OCI-LY7 (cell line): ENCODE results near the gene CDC37L1. TPM values are rescaled to one million over a fixed set of nuclear protein-coding genes. Genes with fewer than 3 reads are reported as not detected.

Experiments used
- BruUV-seq: library from RNA; stranded (reverse); fragments of 400-500 nt; replicated peaks from 2 replicates; lab custom pipeline; 2021; lab: Mats Ljungman, UMichigan
- CTCF ChIA-PET: fragments of 300-600 bp; sonication (Branson Sonifier 250); formaldehyde crosslinking; loops from one replicate; lab custom pipeline; 2022; ENCODE audit warnings: antibody characterized with exemption; ENCODE audit not compliant: unreplicated experiment; lab: Charles Lee
- POLR2A ChIA-PET: fragments of 300-600 bp; sonication (Branson Sonifier 250); formaldehyde crosslinking; loops from one replicate; lab custom pipeline; 2022; ENCODE audit warnings: antibody characterized with exemption; lab: Charles Lee
- DNase-seq: peaks from one replicate; pipeline ENCODE4 v3.0.0-alpha.2; 2015; ENCODE audit warnings: low spot score
- H2AFZ ChIP-seq: fragments of 200-600 bp; sonication (generic), shearing (Covaris generic); 2 replicates; pipeline ENCODE4 v1.6.1; 2014; ENCODE audit warnings: mild to moderate bottlenecking, antibody characterized with exemption, low read length, moderate library complexity
- H3K27ac ChIP-seq: fragments of 200-600 bp; sonication (generic); 2 replicates; pipeline ENCODE4 v1.5.1; 2014; ENCODE audit warnings: mixed run types, low read depth, mild to moderate bottlenecking, moderate library complexity, low read length, inconsistent platforms; ENCODE audit not compliant: poor library complexity, severe bottlenecking
- H3K36me3 ChIP-seq: fragments of 200-600 bp; sonication (generic); 2 replicates; pipeline ENCODE4 v1.6.1; 2014; ENCODE audit warnings: mild to moderate bottlenecking, antibody characterized with exemption, low read length, moderate library complexity, mixed read lengths; ENCODE audit not compliant: insufficient read depth
- H3K4me1 ChIP-seq: fragments of 200-600 bp; sonication (generic); 2 replicates; pipeline ENCODE4 v1.5.1; 2014; ENCODE audit warnings: mild to moderate bottlenecking, low read length; ENCODE audit not compliant: insufficient read depth, poor library complexity, severe bottlenecking
- H3K4me2 ChIP-seq: fragments of 200-600 bp; sonication (generic); 2 replicates; pipeline ENCODE4 v1.6.1; 2014; ENCODE audit warnings: mild to moderate bottlenecking, low read length
- H3K4me3 ChIP-seq: fragments of 200-600 bp; sonication (generic); 2 replicates; pipeline ENCODE4 v1.5.1; 2014; ENCODE audit warnings: mild to moderate bottlenecking, low read depth, low read length; ENCODE audit not compliant: poor library complexity, severe bottlenecking
- H3K79me2 ChIP-seq: fragments of 200-600 bp; sonication (generic); 2 replicates; pipeline ENCODE4 v1.6.1; 2016; ENCODE audit warnings: low read depth, mild to moderate bottlenecking, low read length, moderate library complexity, mixed read lengths; ENCODE audit not compliant: insufficient read depth
- H3K9me2 ChIP-seq: fragments of 200-600 bp; sonication (generic); 2 replicates; pipeline ENCODE4 v1.6.1; 2016; ENCODE audit warnings: mild to moderate bottlenecking, low read length, mixed read lengths; ENCODE audit not compliant: insufficient read depth
- H3K9me3 ChIP-seq: fragments of 200-600 bp; sonication (generic); 2 replicates; pipeline ENCODE4 v1.6.1; 2014; ENCODE audit warnings: mild to moderate bottlenecking, mixed run types, low read length, mixed read lengths
- H4K20me1 ChIP-seq: fragments of 200-600 bp; sonication (generic); 2 replicates; pipeline ENCODE4 v1.6.1; 2014; ENCODE audit warnings: mild to moderate bottlenecking, antibody characterized with exemption, low read length, moderate library complexity, mixed read lengths; ENCODE audit not compliant: insufficient read depth
- CTCF ChIP-seq: fragments of 200-600 bp; sonication (generic); conservative IDR thresholded peaks from 2 replicates; pipeline ENCODE4 v1.5.1; 2014; ENCODE audit warnings: mild to moderate bottlenecking, antibody characterized with exemption, low read length, moderate library complexity, mixed read lengths
- EZH2phosphoT487 ChIP-seq: fragments of 200-600 bp; sonication (generic); IDR thresholded peaks from 2 replicates; pipeline ENCODE4 v1.6.1; 2018; ENCODE audit warnings: low read depth, borderline replicate concordance, mild to moderate bottlenecking, mixed run types, antibody characterized with exemption, low read length, moderate library complexity, mixed read lengths
- intact Hi-C: fragments of 100-400 bp; cut with micrococcal nuclease; formaldehyde crosslinking; loops from one replicate; pipeline ENCODE4 v1.10.0; 2022; ENCODE audit not compliant: unreplicated experiment
- total RNA-seq, 2 experiments: library from RNA; depleted of rRNA in 1 of 2; stranded (reverse); fragments of >200 nt in 1 of 2; shearing (Covaris generic) in 1 of 2; gene quantifications; 2 replicates each; pipeline ENCODE4 v1.2.3, GENCODE V29; 2014 to 2022

The CDC37L1 gene
- total RNA-seq, 2 experiments from 2014 or later: 9.3 to 11.7 TPM

GRCh38 chr9:4670591-4670990, 8.8 kb upstream of the CDC37L1 start:
- ChIA-PET POLR2A (interaction anchor here (0.6 kb wide), 1 partner anchor 926 kb away, joined by 3 read pairs; no protein-coding TSS in a partner anchor), CTCF (no interaction called here)
- Histone ChIP-seq H3K4me1 (peaks cover 11% of the 10 kb centered on the region), H3K9me2 (no peaks in the 10 kb centered on the region), H3K79me2 (no peaks in the 10 kb centered on the region), H3K4me3 (no peak overlapping the region), H3K36me3 (no peaks in the 10 kb centered on the region), H3K9me3 (no peaks in the 10 kb centered on the region), H2AFZ (no peak overlapping the region), H3K27ac (no peak overlapping the region), H4K20me1 (no peaks in the 10 kb centered on the region), H3K4me2 (no peak overlapping the region)
- no peak for TF ChIP-seq CTCF
- no peak for TF ChIP-seq EZH2phosphoT487
- BruUV-seq: no TSS peak
- no peak for DNase-seq
- intact Hi-C loops: no loop called here

- CTCF ChIA-PET: no interaction called here
- intact Hi-C loops: no loop called here
Measured at GRCh38 chr9:4671737-4672136, 7.6 kb upstream of the CDC37L1 start.

More at GRCh38 chr9:4671737-4672136, 7.6 kb upstream of the CDC37L1 start:
- POLR2A ChIA-PET: no interaction called here
- Histone ChIP-seq H3K36me3 (no peaks in the 10 kb centered on the region), H3K4me1 (peaks cover 6% of the 10 kb centered on the region), H4K20me1 (no peaks in the 10 kb centered on the region), H3K79me2 (no peaks in the 10 kb centered on the region), H3K27ac (no peak overlapping the region), H3K9me3 (no peaks in the 10 kb centered on the region), H2AFZ (no peak overlapping the region), H3K9me2 (no peaks in the 10 kb centered on the region), H3K4me3 (no peak overlapping the region), H3K4me2 (no peak overlapping the region)
- TF ChIP-seq EZH2phosphoT487 (no peak), CTCF (no peak)
- BruUV-seq: no TSS peak
- no peak for DNase-seq
